ENCODE data around the gene APBB2.

GRCh38 chr4:40842318-40842717 is 372.0 kb downstream of the APBB2 start:
- TF ChIP-seq, protein P1, sequence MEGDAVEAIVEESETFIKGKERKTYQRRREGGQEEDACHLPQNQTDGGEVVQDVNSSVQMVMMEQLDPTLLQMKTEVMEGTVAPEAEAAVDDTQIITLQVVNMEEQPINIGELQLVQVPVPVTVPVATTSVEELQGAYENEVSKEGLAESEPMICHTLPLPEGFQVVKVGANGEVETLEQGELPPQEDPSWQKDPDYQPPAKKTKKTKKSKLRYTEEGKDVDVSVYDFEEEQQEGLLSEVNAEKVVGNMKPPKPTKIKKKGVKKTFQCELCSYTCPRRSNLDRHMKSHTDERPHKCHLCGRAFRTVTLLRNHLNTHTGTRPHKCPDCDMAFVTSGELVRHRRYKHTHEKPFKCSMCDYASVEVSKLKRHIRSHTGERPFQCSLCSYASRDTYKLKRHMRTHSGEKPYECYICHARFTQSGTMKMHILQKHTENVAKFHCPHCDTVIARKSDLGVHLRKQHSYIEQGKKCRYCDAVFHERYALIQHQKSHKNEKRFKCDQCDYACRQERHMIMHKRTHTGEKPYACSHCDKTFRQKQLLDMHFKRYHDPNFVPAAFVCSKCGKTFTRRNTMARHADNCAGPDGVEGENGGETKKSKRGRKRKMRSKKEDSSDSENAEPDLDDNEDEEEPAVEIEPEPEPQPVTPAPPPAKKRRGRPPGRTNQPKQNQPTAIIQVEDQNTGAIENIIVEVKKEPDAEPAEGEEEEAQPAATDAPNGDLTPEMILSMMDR (conservative IDR thresholded peaks at IDR 0.05; ENCODE audit: low read depth in 2 of 2) = no peak
- TF ChIP-seq REST (IDR thresholded peaks at IDR 0.05; ENCODE audit: unreplicated experiment) = no peak
- TF ChIP-seq POLR2AphosphoS5 (IDR thresholded peaks at IDR 0.05; ENCODE audit: low read depth) = no peak
